Stimulated activated CD4-positive, alpha-beta T cell treated with anti-CD3 and anti-CD28 coated beads, Interleukin-12 subunit alpha, Interleukin-12 subunit beta, amount 100 ng/mL, for 24 hours (primary cell): ENCODE measurements around the gene ELOA.
A peak's percentile ranks its signal among the peaks of the same experiment; 100 is the strongest.
"Not testable (repeated sequence)": the region's sequence is repeated elsewhere in the genome, so short reads cannot be mapped to it uniquely, and the experiment has no call there.

ENCODE experiments used
- DNase-seq, 2 experiments: peaks; one replicate each; pipeline ENCODE4 v3.0.0-alpha.2; 2020; ENCODE audit warnings: low read depth in 2 of 2

The ELOA gene

DNA sequence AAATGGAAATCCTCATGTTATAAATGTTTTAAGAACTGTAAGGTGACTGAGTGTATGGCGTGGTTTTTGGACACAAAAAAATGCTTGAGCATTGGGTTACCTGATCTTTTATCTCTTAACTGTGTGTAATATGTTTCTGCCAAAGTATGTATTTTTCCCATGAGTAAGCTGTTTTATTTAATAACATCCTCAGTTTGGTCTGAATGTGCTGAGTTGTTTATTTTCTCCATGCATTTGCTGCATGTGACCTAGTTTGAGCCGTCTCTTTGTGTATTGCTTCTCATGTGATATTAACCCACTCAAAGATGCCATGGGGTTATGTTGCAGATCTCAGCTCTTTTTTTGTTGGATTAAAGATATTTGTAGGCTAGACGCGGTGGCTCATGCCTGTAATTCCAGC, 41.6 kb downstream of the ELOA start:
- no peak for DNase-seq

DNA sequence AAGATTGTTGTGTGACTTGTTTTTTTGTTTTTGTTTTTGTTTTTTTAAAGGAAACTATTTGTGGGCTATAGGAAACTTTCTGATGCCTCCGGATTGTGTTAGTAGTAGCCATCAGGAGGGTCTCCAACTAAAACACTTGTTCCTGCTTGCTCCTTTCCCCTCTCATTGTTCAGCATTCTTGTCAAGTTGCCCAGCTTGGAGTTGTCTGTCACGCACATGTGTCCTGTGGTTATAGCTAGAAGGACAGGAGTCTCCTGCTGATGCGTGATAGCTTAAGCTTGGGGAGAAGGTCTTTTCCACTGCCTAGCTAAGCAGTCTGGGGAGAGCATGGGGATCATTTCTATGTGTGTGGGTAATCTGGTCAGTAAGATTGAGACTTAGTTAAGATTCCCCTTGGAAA, 44.4 kb downstream of the ELOA start:
- no peak for DNase-seq

DNA sequence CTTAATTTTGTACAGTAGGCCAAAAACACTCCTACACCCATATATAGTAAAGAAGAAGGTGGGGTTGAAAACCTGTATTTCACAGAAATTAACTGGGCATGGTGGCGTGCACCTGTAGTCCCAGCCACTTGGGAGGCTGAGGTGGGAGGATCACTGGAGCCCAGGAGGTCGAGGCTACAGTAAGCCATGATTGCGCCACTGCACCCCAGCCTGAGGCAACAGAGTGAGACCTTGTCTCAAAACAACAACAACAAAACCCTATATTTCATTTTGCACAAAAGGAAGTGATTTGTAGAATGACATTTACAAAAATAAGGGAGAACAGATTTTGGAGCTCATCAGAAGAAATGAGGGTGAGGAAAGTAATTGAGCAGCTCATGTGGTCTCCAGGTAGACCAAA, 45.4 kb downstream of the ELOA start:
- no peak for DNase-seq

DNA sequence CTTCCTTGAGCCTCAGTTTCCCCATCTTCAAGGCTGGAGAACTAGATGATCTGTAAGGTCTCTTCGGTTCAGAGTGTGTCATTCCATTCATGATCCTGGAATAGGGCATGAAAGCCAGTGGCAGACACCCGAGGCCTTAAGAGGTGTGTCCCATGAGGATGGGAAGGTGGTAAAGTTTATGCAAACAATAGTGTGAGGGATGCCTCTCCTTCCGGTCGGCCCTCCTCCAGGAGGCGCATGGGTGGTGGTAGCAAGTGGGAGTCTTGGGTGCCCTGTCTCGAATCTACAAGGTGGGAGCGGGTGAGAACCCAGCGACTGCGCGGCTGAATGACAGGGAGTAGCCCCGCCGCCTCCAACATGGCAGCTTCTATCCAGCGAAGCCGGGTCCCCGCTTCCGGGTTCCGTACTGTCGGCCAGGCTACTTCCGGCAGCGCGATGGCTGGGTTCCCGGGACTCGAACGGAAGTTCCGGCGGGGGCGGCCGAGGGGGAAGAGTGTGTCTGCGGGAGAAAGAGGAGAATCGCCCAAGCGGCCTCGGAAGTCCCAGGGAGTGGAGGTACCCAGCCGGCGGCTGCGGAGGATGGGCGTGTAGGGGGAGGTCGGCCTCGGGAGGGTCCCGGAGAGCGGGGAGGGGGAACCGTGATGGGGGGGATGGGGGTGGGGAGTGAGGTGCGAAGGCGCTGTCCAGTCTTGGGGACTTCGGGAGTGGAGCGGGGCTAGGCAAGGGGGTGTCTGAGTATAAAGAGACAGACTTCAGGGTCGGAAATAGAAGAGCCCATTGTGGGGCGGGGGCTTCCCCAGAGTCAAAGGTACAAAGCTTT, 47.6 kb downstream of the ELOA start, which contains the start of gene LYPLA2:
LYPLA2 (plus strand) TSS at position 450 of the 820 bp plus-strand sequence. CDS start 1,538 bp downstream, outside the sequence.
- DNase-seq: peak; percentile 81 to 90

GRCh38 chr1:23791516-23792047, 48.3 kb downstream of the ELOA start:
- DNase-seq: no peak

- no peak for DNase-seq
Observed at GRCh38 chr1:23792151-23792945, 49.1 kb downstream of the ELOA start.

DNA sequence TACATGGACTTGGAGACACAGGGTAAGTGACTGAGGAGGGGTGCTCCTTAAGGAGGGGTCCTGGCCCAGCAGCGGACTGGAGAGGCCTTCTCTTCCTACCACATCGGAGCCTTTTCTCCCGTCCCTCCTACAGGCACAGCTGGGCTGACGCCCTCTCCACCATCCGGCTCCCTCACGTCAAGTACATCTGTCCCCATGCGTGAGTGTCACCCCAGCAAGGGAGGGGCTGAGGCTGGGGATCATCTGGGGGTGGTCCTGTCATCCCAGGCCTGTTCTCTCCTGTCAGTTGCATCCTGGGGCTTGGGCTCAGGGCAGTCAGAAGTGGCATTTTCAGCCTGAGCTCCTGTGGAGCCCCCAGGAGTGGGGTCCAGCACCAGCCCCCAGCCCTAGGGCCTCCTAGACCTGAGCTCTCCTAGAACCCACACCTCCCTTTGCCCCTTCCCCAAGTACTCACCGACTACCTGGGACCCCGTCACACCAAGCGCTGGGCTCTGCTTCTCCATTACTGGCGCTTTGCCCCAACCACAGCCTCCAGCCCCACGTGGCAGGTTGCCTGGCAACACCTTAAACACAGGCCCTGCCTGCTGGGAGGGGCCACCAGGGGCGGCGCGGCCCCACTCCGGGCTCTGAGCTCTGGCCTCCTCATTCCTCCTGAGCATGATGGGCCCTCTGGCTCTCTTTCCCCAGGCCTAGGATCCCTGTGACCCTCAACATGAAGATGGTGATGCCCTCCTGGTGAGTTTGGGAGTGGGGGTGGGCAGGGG, 49.9 kb downstream of the ELOA start:
- DNase-seq: no peak

GRCh38 chr1:23793861-23794731, 50.8 kb downstream of the ELOA start:
- no peak for DNase-seq

DNA sequence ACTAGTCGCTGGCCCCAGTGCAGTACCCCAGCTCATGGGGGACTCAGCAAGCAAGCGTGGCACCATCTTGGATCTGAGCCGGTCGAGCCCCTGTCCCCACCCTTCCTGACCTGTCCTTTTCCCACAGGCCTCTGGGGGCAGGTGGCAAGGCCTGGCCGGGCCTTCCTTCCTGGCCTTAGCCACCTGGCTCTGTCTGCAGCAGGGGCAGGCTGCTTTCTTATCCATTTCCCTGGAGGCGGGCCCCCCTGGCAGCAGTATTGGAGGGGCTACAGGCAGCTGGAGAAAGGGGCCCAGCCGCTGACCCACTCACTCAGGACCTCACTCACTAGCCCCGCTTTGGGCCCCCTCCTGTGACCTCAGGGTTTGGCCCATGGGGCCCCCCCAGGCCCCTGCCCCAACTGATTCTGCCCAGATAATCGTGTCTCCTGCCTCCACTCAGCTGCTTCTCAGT, 51.5 kb downstream of the ELOA start:
- not testable (repeated sequence) for DNase-seq

GRCh38 chr1:23795676-23796465, 52.6 kb downstream of the ELOA start:
- no peak for DNase-seq

DNA sequence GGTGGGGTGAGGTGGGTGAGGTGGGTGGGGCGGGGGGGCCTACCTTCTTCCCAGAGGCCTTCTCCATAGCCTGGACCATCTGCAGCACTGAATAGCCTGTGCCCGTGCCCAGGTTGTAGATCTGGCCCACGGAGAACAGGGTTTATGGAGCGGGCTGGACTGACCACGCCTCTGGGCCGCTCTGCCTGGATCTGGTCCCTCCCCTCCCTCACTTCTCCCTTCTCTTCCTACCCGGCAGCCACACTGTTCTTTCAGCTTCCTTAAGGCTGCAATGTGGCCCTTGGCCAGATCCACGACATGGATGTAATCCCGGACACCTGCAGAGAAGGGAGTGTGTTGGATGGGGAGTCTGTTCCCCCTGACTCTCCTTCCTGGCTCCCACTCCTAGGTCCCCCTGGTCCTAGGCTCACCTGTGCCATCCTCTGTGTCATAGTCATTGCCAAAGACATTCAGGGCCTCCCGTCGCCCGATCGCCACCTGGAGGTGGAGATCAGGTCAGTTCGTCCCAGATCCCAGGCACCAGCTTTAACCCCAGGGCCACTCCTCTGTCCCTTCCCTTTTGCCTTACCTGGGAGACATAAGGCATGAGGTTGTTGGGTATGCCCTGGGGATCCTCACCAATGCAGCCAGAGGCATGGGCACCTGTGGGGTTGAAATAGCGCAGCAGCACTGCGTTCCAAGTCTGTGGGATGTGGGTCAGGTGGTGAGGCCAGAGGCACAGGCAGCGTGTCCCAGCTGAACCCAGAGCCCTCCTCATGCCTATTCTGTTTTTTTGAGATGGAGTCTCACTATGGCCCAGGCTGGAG, 53.4 kb downstream of the ELOA start:
- no peak for DNase-seq

DNA sequence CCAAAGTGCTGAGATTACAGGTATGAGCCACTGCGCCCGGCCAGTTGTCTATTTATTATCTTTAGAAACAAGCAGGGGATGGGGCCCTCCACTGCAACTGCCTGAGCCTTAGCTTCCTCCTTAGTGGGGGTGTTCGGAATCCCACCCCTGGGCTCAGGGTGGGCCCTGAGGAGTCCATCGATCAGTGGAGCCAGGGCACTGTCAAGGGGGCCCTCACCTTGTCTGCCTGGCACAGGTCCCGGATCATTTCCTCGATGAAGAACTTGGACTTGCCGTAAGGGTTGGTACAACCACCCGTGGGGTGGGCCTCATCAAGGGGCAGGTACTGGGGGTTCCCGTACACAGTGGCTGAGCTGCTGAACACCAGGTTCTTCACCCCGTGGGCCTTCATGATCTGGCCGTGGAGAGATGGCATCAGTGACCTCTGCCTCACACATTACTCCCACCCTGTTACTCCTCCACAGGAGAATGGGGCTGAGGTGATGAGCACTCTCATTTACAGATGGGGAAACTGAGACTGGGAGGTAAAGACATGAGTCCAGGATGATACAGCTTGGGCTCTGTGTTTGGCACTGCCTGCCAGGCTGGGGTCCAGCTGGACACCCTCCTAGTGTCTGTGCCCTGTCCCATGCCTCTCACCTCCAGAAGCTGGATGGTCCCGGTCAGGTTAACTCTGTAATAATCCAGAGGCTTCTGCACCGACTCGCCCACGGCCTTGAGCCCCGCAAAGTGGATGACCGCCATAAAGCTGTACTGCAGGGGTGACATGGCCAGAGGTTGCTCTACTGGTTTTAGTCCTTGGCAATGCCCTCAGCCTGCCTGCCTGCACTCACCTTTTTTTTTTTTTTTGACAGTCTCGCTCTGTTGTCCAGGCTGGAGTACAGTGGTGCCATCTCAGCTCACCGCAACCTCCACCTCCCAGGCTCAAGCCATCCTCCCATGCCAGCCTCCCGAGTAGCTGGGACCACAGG, 54.5 kb downstream of the ELOA start:
- no peak for DNase-seq

DNA sequence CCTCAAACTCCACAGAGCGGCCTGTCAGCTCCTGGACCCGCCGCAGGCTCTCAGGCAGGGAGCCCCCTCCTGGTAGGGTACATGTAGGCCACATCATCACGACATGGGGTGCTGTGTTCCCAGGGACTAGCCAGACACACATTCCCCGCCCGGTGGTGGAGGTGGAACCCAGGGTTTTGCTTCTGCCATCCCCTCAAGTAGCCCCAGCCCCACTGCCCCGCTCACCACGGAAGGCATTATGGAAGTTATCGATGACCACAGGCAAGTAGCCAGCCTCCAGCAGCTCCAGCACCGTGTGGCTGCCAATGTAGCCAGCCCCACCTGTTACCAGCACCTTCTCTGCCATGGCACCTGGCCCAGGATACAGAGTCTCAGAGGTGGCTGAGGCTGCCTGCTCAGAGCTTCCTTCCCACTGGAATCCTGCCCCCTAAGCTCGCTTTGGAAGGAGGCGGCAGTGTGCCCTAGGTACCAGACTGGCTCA, 55.4 kb downstream of the ELOA start:
- no peak for DNase-seq

DNA sequence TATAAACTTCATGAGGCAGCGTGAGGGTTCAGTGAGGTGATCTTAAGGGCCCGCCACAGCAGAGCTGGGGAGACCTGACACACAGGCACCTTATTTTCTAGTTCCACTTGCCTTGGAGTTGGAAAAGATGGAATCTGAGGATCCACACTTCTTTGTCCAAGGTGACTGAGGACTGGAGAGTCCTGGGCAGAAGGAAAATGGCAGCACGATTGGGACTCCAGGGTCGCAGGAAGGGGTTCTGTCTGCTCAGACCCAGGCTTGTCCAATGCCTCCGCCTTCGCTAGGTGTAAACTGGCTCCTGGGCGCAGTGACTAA, 55.9 kb downstream of the ELOA start:
- DNase-seq: no peak

GRCh38 chr1:23799570-23800399, 56.5 kb downstream of the ELOA start:
- DNase-seq: peak in 1 of 2 experiments; percentile 32

DNA sequence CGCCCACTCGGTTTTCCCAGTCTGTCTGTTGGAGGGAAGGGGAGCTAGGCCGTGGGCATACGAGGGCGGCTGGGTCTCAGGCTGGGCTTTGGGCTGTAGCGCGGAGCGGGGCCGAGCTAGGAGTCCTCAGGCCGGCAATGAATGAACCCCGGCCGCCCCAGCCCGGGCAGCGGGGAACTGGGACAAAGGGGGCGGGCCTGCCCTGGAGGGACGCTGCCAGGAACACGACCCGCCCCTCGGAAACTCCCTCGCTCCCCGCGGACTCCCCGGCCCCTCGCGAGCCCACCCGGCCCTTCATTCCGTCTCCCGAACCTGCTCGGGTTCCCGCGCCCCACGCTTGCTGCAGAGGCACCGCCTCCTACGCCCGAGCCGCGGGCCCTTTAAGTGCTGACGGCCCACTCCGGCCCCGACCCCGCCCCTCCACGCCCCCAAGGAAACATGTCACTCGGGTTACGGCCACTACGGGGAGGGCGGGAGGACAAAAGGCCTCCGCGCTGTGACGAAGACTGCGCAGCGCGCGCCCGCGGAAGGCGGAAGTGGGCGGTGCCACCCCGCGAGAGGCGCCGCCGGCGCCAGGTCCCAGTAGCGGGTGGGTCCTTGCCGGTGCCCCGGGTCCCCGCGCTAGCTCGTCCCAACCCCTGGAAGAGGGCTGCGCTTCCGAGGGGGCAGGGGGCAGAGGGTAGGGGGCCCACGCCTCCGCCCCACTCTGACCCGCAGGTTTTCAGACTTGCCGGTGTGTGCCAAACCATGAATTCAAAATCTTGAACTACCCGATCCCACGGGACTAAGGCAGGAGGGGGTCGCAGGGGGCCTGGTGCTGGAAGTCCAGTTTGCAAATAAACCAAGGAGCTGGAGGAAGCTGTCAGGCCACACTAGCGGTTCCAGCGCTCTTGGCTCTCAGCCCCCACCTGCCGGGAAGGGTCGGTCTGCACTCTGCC, 57.4 kb downstream of the ELOA start, which contains the start of gene GALE:
GALE (minus strand) TSS at position 355 of the 938 bp plus-strand sequence. CDS start 1,747 bp downstream, outside the sequence.
- peak; percentile 92 to 99 for DNase-seq
